Endodermal cell (in vitro differentiated cells): Measurements from ENCODE around the gene PLA2G2C. TPM values are rescaled to one million over a fixed set of nuclear protein-coding genes. Genes with fewer than 3 reads are reported as not detected.

Experiments
- DNase-seq: peaks from one replicate; pipeline ENCODE4 v3.0.0-alpha.2; 2017
- H3K27ac ChIP-seq: 2 replicates; pipeline ENCODE4 v1.5.1; 2013; ENCODE audit warnings: mild to moderate bottlenecking, low read depth, low read length, moderate library complexity
- H3K27me3 ChIP-seq: 2 replicates; pipeline ENCODE4 v1.6.1; 2013; ENCODE audit warnings: mild to moderate bottlenecking, low read length, moderate library complexity; ENCODE audit not compliant: insufficient read depth, control insufficient read depth, poor library complexity, severe bottlenecking
- H3K36me3 ChIP-seq: 2 replicates; pipeline ENCODE4 v1.7.0; 2013; ENCODE audit warnings: mild to moderate bottlenecking, low read length, moderate library complexity; ENCODE audit not compliant: control insufficient read depth, insufficient read depth
- H3K4me1 ChIP-seq: one replicate; pipeline ENCODE4 v1.7.0; 2013; ENCODE audit warnings: low read length; ENCODE audit not compliant: control insufficient read depth, insufficient read depth
- H3K4me3 ChIP-seq: 2 replicates; pipeline ENCODE4 v1.5.1; 2013; ENCODE audit warnings: mild to moderate bottlenecking, low read length, moderate library complexity
- H3K9ac ChIP-seq: 2 replicates; pipeline ENCODE4 v1.6.1; 2013; ENCODE audit warnings: mild to moderate bottlenecking, low read length, moderate library complexity; ENCODE audit not compliant: poor library complexity, severe bottlenecking; ENCODE audit errors: extremely low read depth
- H3K9me3 ChIP-seq: 2 replicates; pipeline ENCODE4 v1.6.1; 2013; ENCODE audit warnings: mild to moderate bottlenecking, low read length, moderate library complexity; ENCODE audit not compliant: control insufficient read depth
- H3K27ac Mint-ChIP-seq: 2 replicates; pipeline ENCODE4 v1.8.0; 2020; ENCODE audit warnings: mixed read lengths
- H3K27me3 Mint-ChIP-seq: 2 replicates; pipeline ENCODE4 v1.8.0; 2021; ENCODE audit warnings: mild to moderate bottlenecking, mixed read lengths; ENCODE audit not compliant: insufficient read depth
- H3K36me3 Mint-ChIP-seq: 2 replicates; pipeline ENCODE4 v1.8.0; 2020; ENCODE audit warnings: low read depth, mixed read lengths
- H3K4me1 Mint-ChIP-seq: 2 replicates; pipeline ENCODE4 v1.8.0; 2020; ENCODE audit warnings: mixed read lengths
- H3K4me3 Mint-ChIP-seq: 2 replicates; pipeline ENCODE4 v1.8.0; 2020; ENCODE audit warnings: mild to moderate bottlenecking, moderate library complexity, mixed read lengths
- H3K9me3 Mint-ChIP-seq: 2 replicates; pipeline ENCODE4 v1.8.0; 2020; ENCODE audit warnings: mild to moderate bottlenecking, mixed read lengths
- WGBS, 2 experiments: methylation state at CpG; one replicate each; pipeline versions ENCODE4 v1.1.5 to v1.1.7; 2013; ENCODE audit warnings: missing lambda C conversion rate in 2 of 2, mixed read lengths in 1 of 2; ENCODE audit not compliant: insufficient coverage in 1 of 2, insufficient read length in 1 of 2; 5-methylcytosine and 5-hydroxymethylcytosine counted together
- total RNA-seq, 2 donors: library from RNA; stranded (reverse); fragmentation: NEBNext Ultra II Directional in 1 of 2; extraction: Animal tissue kit (Norgen Biotek cat#: 25700) in 1 of 2; gene quantifications; 2 replicates in 1 of 2; 3 replicates in 1 of 2; pipeline ENCODE4 v1.2.1, GENCODE V29; 2021
- TF ChIP-seq, protein P1 (sequence below): fragments of 200-600 bp; sonication (generic); conservative IDR thresholded peaks from 2 replicates; pipeline ENCODE4 v1.5.0; 2021; ENCODE audit warnings: antibody characterized with exemption, mild to moderate bottlenecking

Gene PLA2G2C
- total RNA-seq, 2 donors from 2014 or later = not detected

DNA sequence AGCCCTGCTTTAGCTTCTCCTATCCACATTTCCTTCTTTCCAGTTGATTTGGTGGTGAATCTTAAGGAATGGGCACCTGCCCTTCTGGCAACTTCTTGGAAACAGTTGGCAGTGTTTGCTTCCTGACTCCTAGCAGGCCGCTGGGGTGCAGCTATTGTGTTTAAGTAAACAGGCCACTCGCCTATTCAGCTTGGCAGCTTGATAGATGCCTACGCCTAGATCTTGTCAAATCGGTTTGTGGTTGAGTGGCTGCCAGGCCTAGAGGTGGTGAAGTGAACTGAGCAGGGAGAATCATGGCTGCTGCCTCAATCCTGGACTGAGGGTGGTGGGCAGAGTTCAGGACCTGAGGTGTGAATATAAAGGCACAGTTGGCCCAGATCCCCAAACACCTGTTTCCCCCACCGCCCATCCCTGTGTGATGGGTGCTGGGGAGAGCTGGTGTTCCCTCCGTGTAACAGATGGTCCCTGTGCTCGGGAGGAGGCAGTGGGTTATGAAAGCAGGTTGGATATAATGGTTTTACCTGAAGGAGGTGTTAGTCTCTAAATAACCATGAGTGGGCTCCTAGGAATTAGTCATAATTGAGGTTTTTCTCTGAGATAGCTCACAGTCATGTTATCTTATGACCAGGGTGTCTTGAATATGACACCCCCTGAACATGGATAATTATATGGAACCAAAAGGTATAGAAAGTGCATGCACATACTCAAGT, 940 bp upstream of the PLA2G2C start:
- peak overlapping the region; percentile 70 for H3K4me3 Mint-ChIP-seq
- peaks cover 24% of the 10 kb centered on the region for H3K27me3 Mint-ChIP-seq
- TF ChIP-seq, protein P1, sequence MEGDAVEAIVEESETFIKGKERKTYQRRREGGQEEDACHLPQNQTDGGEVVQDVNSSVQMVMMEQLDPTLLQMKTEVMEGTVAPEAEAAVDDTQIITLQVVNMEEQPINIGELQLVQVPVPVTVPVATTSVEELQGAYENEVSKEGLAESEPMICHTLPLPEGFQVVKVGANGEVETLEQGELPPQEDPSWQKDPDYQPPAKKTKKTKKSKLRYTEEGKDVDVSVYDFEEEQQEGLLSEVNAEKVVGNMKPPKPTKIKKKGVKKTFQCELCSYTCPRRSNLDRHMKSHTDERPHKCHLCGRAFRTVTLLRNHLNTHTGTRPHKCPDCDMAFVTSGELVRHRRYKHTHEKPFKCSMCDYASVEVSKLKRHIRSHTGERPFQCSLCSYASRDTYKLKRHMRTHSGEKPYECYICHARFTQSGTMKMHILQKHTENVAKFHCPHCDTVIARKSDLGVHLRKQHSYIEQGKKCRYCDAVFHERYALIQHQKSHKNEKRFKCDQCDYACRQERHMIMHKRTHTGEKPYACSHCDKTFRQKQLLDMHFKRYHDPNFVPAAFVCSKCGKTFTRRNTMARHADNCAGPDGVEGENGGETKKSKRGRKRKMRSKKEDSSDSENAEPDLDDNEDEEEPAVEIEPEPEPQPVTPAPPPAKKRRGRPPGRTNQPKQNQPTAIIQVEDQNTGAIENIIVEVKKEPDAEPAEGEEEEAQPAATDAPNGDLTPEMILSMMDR = no peak

DNA sequence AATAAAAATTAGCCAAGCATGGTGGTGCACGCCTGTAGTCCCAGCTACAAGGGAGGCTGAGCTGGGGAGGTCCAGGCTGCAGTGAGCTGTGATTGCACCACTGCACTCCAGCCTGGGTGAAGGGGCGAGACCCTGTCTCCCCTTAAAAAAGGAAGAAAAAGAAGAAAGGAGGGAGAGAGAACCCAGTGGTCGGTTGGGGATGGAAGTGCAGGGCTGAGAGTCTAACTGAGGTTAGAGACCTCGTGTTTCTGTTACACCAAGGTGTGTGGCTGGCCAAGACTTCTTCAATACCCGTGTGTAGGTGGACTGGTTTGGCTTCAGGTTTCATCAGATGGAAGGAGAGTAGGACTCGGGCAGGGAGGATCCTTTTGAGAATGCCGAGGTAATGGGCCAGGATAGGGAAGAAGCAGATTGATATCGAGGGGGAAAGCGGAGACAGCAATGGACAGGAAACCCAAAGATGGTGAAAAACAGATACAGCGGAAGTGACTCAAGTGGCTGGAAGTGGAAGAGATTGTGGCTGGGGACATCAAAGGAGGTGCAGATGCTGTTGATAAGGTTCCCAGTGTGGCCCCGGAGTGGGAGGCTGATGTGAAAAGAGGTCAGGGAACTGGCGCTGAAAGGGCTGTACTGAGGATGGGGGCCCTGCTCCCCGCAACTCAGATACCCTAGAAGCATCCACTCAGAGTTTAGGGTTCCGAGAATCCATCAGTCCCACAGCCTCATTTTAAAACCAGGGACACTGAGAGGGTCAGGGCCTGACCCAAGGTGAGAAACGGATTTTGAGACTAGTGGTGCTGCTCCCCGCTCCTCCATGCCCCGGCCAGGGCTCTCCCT, 1.1 kb downstream of the PLA2G2C start:
- peaks cover 6% of the 10 kb centered on the region for H3K27me3 ChIP-seq
- H3K27ac ChIP-seq = no peak overlapping the region
- H3K27me3 Mint-ChIP-seq = peaks cover 26% of the 10 kb centered on the region
- WGBS, 2 experiments = 83 to 90% methylated on average over 11 to 17 of the region's 17 CpGs
- peaks cover 19% of the 10 kb centered on the region for H3K4me1 ChIP-seq
- no peak overlapping the region for H3K9ac ChIP-seq
- H3K9me3 ChIP-seq = no peaks in the 10 kb centered on the region
- H3K4me1 Mint-ChIP-seq = peaks cover 41% of the 10 kb centered on the region
- H3K36me3 Mint-ChIP-seq = no peaks in the 10 kb centered on the region
- H3K36me3 ChIP-seq = no peaks in the 10 kb centered on the region
- H3K9me3 Mint-ChIP-seq = no peaks in the 10 kb centered on the region
- H3K27ac Mint-ChIP-seq = no peak overlapping the region
- TF ChIP-seq, protein P1 = no peak
- no peak for DNase-seq
- H3K4me3 ChIP-seq = no peak overlapping the region
- peak overlapping the region; percentile 70 for H3K4me3 Mint-ChIP-seq

More for the DNA sequence above, 940 bp upstream of the PLA2G2C start:
- peaks cover 6% of the 10 kb centered on the region for H3K27me3 ChIP-seq
- no peak overlapping the region for H3K9ac ChIP-seq
- DNase-seq = no peak
- Mint-ChIP-seq H3K4me1 (peaks cover 26% of the 10 kb centered on the region), H3K27ac (no peak overlapping the region), H3K36me3 (peaks cover 4% of the 10 kb centered on the region), H3K9me3 (no peaks in the 10 kb centered on the region)
- H3K9me3 ChIP-seq = no peaks in the 10 kb centered on the region
- WGBS, 2 experiments = 77 to 82% methylated on average over 4 to 7 of the region's 7 CpGs
- no peak overlapping the region for H3K27ac ChIP-seq
- H3K4me3 ChIP-seq = no peak overlapping the region
- H3K4me1 ChIP-seq = peaks cover 6% of the 10 kb centered on the region
- H3K36me3 ChIP-seq = no peaks in the 10 kb centered on the region

DNA sequence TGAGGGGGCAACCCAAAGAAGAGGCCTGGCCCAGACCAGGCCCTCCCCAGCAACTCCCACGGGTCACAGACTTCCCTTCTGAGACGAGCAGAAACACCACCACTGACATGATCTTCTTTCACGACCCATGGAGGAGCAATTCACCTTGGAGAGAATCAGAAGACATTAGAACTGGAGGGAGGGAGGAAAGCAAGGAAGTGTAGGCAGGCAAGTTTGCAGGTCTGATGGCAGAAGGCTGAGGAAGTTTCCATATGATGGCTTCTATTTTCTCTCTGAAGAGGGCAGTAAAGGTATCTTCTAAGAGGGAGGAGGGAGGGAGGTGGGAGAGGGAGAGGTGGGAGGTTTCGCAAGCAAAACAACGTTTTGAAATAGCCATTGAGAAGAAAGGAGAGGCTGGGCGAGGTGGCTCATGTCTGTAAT, 1.8 kb downstream of the PLA2G2C start:
- Mint-ChIP-seq H3K36me3 (no peaks in the 10 kb centered on the region), H3K9me3 (peaks cover 5% of the 10 kb centered on the region), H3K27ac (peak overlapping the region; percentile 7), H3K4me3 (peak overlapping the region; percentile 70), H3K4me1 (peaks cover 41% of the 10 kb centered on the region), H3K27me3 (peaks cover 30% of the 10 kb centered on the region)
- Histone ChIP-seq H3K27ac (no peak overlapping the region), H3K9ac (no peak overlapping the region), H3K4me3 (no peak overlapping the region), H3K9me3 (peaks cover 5% of the 10 kb centered on the region), H3K27me3 (peaks cover 6% of the 10 kb centered on the region), H3K36me3 (no peaks in the 10 kb centered on the region), H3K4me1 (peaks cover 20% of the 10 kb centered on the region)
- DNase-seq = no peak
- WGBS, 2 experiments = 67 to 72% methylated on average over 5 to 6 of the region's 6 CpGs
- TF ChIP-seq, protein P1 = peak; percentile 39
